H1 (cell line): ENCODE data around the gene CLEC14A. TPM values are rescaled to one million over a fixed set of nuclear protein-coding genes. Genes with fewer than 3 reads are reported as not detected.

Experiments used
- CTCF ChIA-PET: fragments of 300-600 bp; sonication (Branson Sonifier 250); formaldehyde crosslinking; loops from one replicate; lab custom pipeline; 2021; ENCODE audit not compliant: partially characterized antibody; lab: Charles Lee
- POLR2A ChIA-PET: fragments of 300-600 bp; sonication (Branson Sonifier 250); formaldehyde crosslinking; loops from one replicate; lab custom pipeline; 2021; ENCODE audit warnings: inconsistent platforms; ENCODE audit not compliant: partially characterized antibody; lab: Charles Lee
- DNase-seq, 2 experiments: peaks; one replicate each; pipeline versions ENCODE4 v3.0.0 to v3.0.0-alpha.2; 2010 to 2022; ENCODE audit warnings: low spot score in 2 of 2, low read depth in 1 of 2, mixed read lengths in 1 of 2
- FAIRE-seq: peaks from 2 replicates; lab custom pipeline; 2011; peaks lifted over from hg19 to GRCh38; lab: Jason Lieb, UNC
- H2AFZ ChIP-seq: 2 replicates; pipeline ENCODE4 v1.8.1; 2012; ENCODE audit warnings: low read length, inconsistent platforms
- H2AK5ac ChIP-seq: 2 replicates; pipeline ENCODE4 v1.6.1; 2013; ENCODE audit warnings: low read depth, low read length
- H2BK120ac ChIP-seq: replicated peaks from 2 replicates; pipeline ENCODE3; 2013; ENCODE audit warnings: low read depth, low read length, inconsistent platforms
- H2BK12ac ChIP-seq: 2 replicates; pipeline ENCODE4 v1.6.1; 2013; ENCODE audit warnings: low read depth, low read length
- H2BK15ac ChIP-seq: 2 replicates; pipeline ENCODE4 v1.6.1; 2013; ENCODE audit warnings: low read length
- H2BK20ac ChIP-seq: 2 replicates; pipeline ENCODE4 v1.6.1; 2013; ENCODE audit warnings: low read length
- H2BK5ac ChIP-seq: 2 replicates; pipeline ENCODE4 v1.6.1; 2013; ENCODE audit warnings: low read depth, low read length
- H3K14ac ChIP-seq: 2 replicates; pipeline ENCODE4 v1.6.1; 2013; ENCODE audit warnings: inconsistent platforms; ENCODE audit not compliant: insufficient read length
- H3K18ac ChIP-seq: 2 replicates; pipeline ENCODE4 v1.6.1; 2013; ENCODE audit warnings: low read length; ENCODE audit errors: extremely low read depth
- H3K23ac ChIP-seq: 2 replicates; pipeline ENCODE4 v1.6.1; 2013; ENCODE audit warnings: inconsistent platforms; ENCODE audit not compliant: insufficient read length
- H3K23me2 ChIP-seq: 2 replicates; pipeline ENCODE4 v1.6.1; 2013; ENCODE audit warnings: low read depth, low read length
- H3K27ac ChIP-seq: 2 replicates; pipeline ENCODE4 v1.6.1; 2011; ENCODE audit warnings: low read depth, low read length, inconsistent platforms
- H3K27me3 ChIP-seq, 4 experiments: replicated peaks in 1 of 4; 1 replicate in 1 of 4; 2 replicates in 3 of 4; pipeline versions ENCODE4 v1.6.1 to v1.8.1; 2011 to 2013; ENCODE audit warnings: low read length in 3 of 4, mild to moderate bottlenecking in 3 of 4, inconsistent platforms in 2 of 4, mixed read lengths in 2 of 4, moderate library complexity in 1 of 4; ENCODE audit not compliant: control insufficient read depth in 3 of 4, insufficient read depth in 3 of 4; ENCODE audit errors: extremely low read depth in 1 of 4
- H3K36me3 ChIP-seq, 4 experiments: 2 replicates each; pipeline versions ENCODE4 v1.6.1 to v1.8.1; 2011 to 2013; ENCODE audit warnings: mild to moderate bottlenecking in 4 of 4, low read length in 3 of 4, moderate library complexity in 2 of 4, control low read depth in 1 of 4, inconsistent platforms in 1 of 4; ENCODE audit not compliant: insufficient read depth in 4 of 4, control insufficient read depth in 2 of 4
- H3K4ac ChIP-seq: replicated peaks from 2 replicates; pipeline ENCODE3; 2013; ENCODE audit warnings: low read length, low read depth, mixed read lengths, inconsistent platforms; ENCODE audit not compliant: insufficient read length
- H3K4me1 ChIP-seq, 4 experiments: replicated peaks in 1 of 4; 1 replicate in 1 of 4; 2 replicates in 3 of 4; pipeline versions ENCODE4 v1.6.1 to v1.8.1; 2011 to 2013; ENCODE audit warnings: low read length in 3 of 4, inconsistent platforms in 2 of 4, mixed read lengths in 1 of 4; ENCODE audit not compliant: insufficient read depth in 4 of 4, control insufficient read depth in 3 of 4
- H3K4me2 ChIP-seq, 2 experiments: 2 replicates each; pipeline versions ENCODE4 v1.6.1 to v1.8.1; 2011 to 2013; ENCODE audit warnings: low read depth in 2 of 2, low read length in 2 of 2, control low read depth in 1 of 2, inconsistent platforms in 1 of 2, mild to moderate bottlenecking in 1 of 2; ENCODE audit not compliant: insufficient read depth in 1 of 2
- H3K4me3 ChIP-seq, 4 experiments: fragments of 200-600, 300-600 bp in 1 of 4; sonication (generic), shearing (Covaris generic), sonication (Bioruptor Twin) in 1 of 4; 2 replicates each; pipeline versions ENCODE4 v1.5.1 to v1.8.1; 2011 to 2016; ENCODE audit warnings: low read length in 4 of 4, low read depth in 3 of 4, control low read depth in 2 of 4, inconsistent platforms in 2 of 4, mild to moderate bottlenecking in 2 of 4, mixed read lengths in 1 of 4, moderate library complexity in 1 of 4; ENCODE audit not compliant: insufficient read depth in 2 of 4; ENCODE audit errors: extremely low read depth in 1 of 4
- H3K56ac ChIP-seq: replicated peaks from 2 replicates; pipeline ENCODE3; 2013; ENCODE audit warnings: low read depth, mild to moderate bottlenecking, mixed read lengths, low read length, inconsistent platforms; ENCODE audit not compliant: insufficient read length
- H3K79me1 ChIP-seq: 2 replicates; pipeline ENCODE4 v1.6.1; 2013; ENCODE audit warnings: low read depth, low read length, control low read depth
- H3K79me2 ChIP-seq, 2 experiments: 2 replicates each; pipeline versions ENCODE4 v1.6.1 to v1.8.1; 2012 to 2013; ENCODE audit warnings: low read length in 2 of 2, mild to moderate bottlenecking in 2 of 2, inconsistent platforms in 1 of 2; ENCODE audit not compliant: insufficient read depth in 2 of 2, control insufficient read depth in 1 of 2
- H3K9ac ChIP-seq, 4 experiments: replicated peaks in 1 of 4; 1 replicate in 1 of 4; 2 replicates in 3 of 4; pipeline versions ENCODE4 v1.6.1 to v1.8.1; 2011 to 2013; ENCODE audit warnings: low read depth in 3 of 4, low read length in 3 of 4, control low read depth in 2 of 4, mild to moderate bottlenecking in 2 of 4, moderate library complexity in 2 of 4, inconsistent platforms in 1 of 4; ENCODE audit errors: extremely low read depth in 1 of 4
- H3K9me3 ChIP-seq, 2 experiments: 2 replicates each; pipeline versions ENCODE4 v1.6.1 to v1.8.1; 2012 to 2013; ENCODE audit warnings: mild to moderate bottlenecking in 2 of 2, moderate library complexity in 2 of 2, control low read depth in 1 of 2, inconsistent platforms in 1 of 2, low read depth in 1 of 2, low read length in 1 of 2, mixed read lengths in 1 of 2; ENCODE audit not compliant: insufficient read depth in 2 of 2
- H4K20me1 ChIP-seq, 2 experiments: replicated peaks in 1 of 2; 2 replicates each; pipeline versions ENCODE3 to v1.8.1; 2011 to 2013; ENCODE audit warnings: inconsistent platforms in 2 of 2, low read length in 2 of 2, mild to moderate bottlenecking in 1 of 2; ENCODE audit not compliant: insufficient read depth in 2 of 2, control insufficient read depth in 1 of 2
- H4K5ac ChIP-seq: 2 replicates; pipeline ENCODE4 v1.6.1; 2013; ENCODE audit warnings: low read length, low read depth, mixed read lengths, inconsistent platforms; ENCODE audit not compliant: insufficient read length
- H4K8ac ChIP-seq: 2 replicates; pipeline ENCODE4 v1.8.0; 2013; ENCODE audit warnings: mild to moderate bottlenecking, moderate library complexity, low read length, inconsistent platforms; ENCODE audit not compliant: insufficient read depth; ENCODE audit errors: extremely low read depth
- H4K91ac ChIP-seq: replicated peaks from 2 replicates; pipeline ENCODE3; 2013; ENCODE audit warnings: low read length, mixed read lengths, inconsistent platforms; ENCODE audit not compliant: insufficient read length
- EGR1 ChIP-seq: IDR thresholded peaks from 2 replicates; pipeline ENCODE4 v1.6.1; 2011; ENCODE audit warnings: low read depth, low read length, borderline replicate concordance
- HDAC2 ChIP-seq, 2 experiments: fragments of 300-600 bp in 1 of 2; sonication (generic) in 1 of 2; IDR thresholded peaks; 2 replicates each; pipeline ENCODE4 v1.6.1; 2011 to 2012; ENCODE audit warnings: low read depth in 2 of 2, low read length in 2 of 2, mild to moderate bottlenecking in 2 of 2, moderate library complexity in 2 of 2, borderline replicate concordance in 1 of 2, inconsistent platforms in 1 of 2
- KDM1A ChIP-seq: fragments of 200-600, 300-600 bp; sonication (generic); IDR thresholded peaks from 2 replicates; pipeline ENCODE4 v1.7.1; 2016; ENCODE audit warnings: mild to moderate bottlenecking, low read length, borderline replicate concordance
- KDM5A ChIP-seq: fragments of 200-600 bp; IDR thresholded peaks from 2 replicates; pipeline ENCODE4 v1.7.1; 2012; ENCODE audit warnings: mild to moderate bottlenecking, low read length, inconsistent platforms, mixed read lengths
- NRF1 ChIP-seq: IDR thresholded peaks from 2 replicates; pipeline ENCODE4 v1.6.1; 2011; ENCODE audit warnings: mild to moderate bottlenecking, low read depth, low read length, improper control_type of control experiment
- PHF8 ChIP-seq: fragments of 200-600 bp; sonication (generic); conservative IDR thresholded peaks from 2 replicates; pipeline ENCODE4 v1.7.1; 2012; ENCODE audit warnings: low read depth, mild to moderate bottlenecking, inconsistent platforms, low read length, moderate library complexity
- POLR2A ChIP-seq, 2 experiments: IDR thresholded peaks; 1 replicate in 1 of 2; 2 replicates in 1 of 2; pipeline ENCODE4 v1.6.1; 2011; ENCODE audit warnings: low read depth in 2 of 2, low read length in 2 of 2, mild to moderate bottlenecking in 2 of 2; ENCODE audit errors: control extremely low read depth in 1 of 2
- POLR2AphosphoS5 ChIP-seq: IDR thresholded peaks from 2 replicates; pipeline ENCODE4 v1.6.1; 2011; ENCODE audit warnings: low read depth, low read length
- SIN3A ChIP-seq, 2 experiments: IDR thresholded peaks in 1 of 2; conservative IDR thresholded peaks in 1 of 2; 2 replicates each; pipeline ENCODE4 v1.6.1; 2011 to 2012; ENCODE audit warnings: low read length in 2 of 2, improper control_type of control experiment in 1 of 2, low read depth in 1 of 2, mild to moderate bottlenecking in 1 of 2
- SP1 ChIP-seq: IDR thresholded peaks from 2 replicates; pipeline ENCODE4 v1.6.1; 2011; ENCODE audit warnings: low read depth, low read length
- WGBS, 2 experiments: shearing (Covaris generic) in 1 of 2; methylation state at CpG; one replicate each; pipeline versions ENCODE4 v1.1.6 to v1.1.7; 2013 to 2015; ENCODE audit warnings: low lambda C conversion rate in 2 of 2, mixed read lengths in 2 of 2, inconsistent platforms in 1 of 2, low coverage in 1 of 2, missing lambda C conversion rate in 1 of 2; ENCODE audit not compliant: insufficient replicate concordance in 2 of 2, insufficient coverage in 1 of 2, insufficient read length in 1 of 2; ENCODE audit errors: extremely low coverage in 1 of 2, missing lambda C conversion rate in 1 of 2; 5-methylcytosine and 5-hydroxymethylcytosine counted together
- polyA plus RNA-seq, 7 experiments: library from polyadenylated mRNA; depleted of rRNA in 3 of 7; stranded (reverse) in 5 of 7; unstranded in 2 of 7; fragments of >200 nt in 5 of 7; fragments of 200-250 nt in 2 of 7; gene quantifications; 1 replicate in 5 of 7; 2 replicates in 1 of 7; 4 replicates in 1 of 7; pipeline versions ENCODE4 v1.2.1 to v1.2.3, GENCODE V29; 2011 to 2013; ENCODE audit warnings: missing spikeins in 2 of 7, mixed read lengths in 2 of 7
- total RNA-seq: library from RNA; stranded (reverse); fragmentation: NEBNext Ultra II Directional; extraction: Animal tissue kit (Norgen Biotek cat#: 25700); gene quantifications from 2 replicates; pipeline ENCODE4 v1.2.1, GENCODE V29; 2021

The CLEC14A gene
- total and polyA plus RNA-seq, 2 of the 8 experiments (the other 6 are each of a cell fraction or from before 2014, with no cell fraction given) = 0.09 to 0.13 TPM

DNA sequence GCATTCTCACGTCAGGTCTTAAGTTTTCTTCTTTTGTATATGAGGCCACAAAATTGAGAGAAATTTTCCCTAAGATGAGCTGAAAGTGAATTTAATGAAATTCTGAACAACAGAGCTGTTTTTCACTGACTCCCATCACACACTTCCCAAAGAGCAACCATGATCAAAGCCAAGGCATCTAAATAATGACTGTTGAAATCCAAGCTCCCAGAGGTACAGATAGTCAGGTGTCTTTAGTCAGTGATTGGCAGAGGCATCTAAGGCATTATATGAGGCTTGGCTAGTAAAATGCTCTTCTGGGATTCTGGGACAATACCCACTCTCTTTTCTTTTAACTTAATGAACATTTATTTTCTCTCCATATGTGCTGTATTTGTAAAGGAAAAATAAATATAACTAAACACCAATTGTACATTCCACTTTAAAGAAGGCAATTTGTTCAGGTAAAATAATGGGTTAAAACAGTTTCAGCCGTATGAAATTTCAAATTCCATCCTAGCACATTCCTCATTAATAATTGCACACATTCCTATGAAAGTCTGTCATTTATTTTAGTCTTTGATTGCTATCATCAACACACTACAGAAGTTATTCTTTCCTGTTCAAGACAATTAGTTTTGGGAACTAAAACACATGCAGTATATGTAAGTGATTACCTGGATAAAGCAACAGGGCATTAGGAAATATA lies 49.1 kb downstream of the CLEC14A start:
- FAIRE-seq (no peak), DNase-seq (no peak)
- no peak overlapping the region for H2BK120ac ChIP-seq
- no peak overlapping the region for H3K14ac ChIP-seq
- H3K18ac ChIP-seq = no peak overlapping the region
- no peak overlapping the region for H3K56ac ChIP-seq
- H2BK15ac ChIP-seq = no peak overlapping the region
- WGBS, 2 experiments = 89% methylated on average over 2 of the region's 2 CpGs; no CpG with 5 or more reads in 1 of the 2 experiments
- no peaks in the 10 kb centered on the region for H3K79me2 ChIP-seq
- no peak overlapping the region for H4K91ac ChIP-seq
- H2BK12ac ChIP-seq = no peak overlapping the region
- ChIA-PET POLR2A (interaction anchor here (0.7 to 8.9 kb wide), 15 partner anchors 7 to 392 kb away, joined by 3 to 70 read pairs (median 5); partner anchors contain the start of gene CLEC14A), CTCF (interaction anchor here (1.0 kb wide), 1 partner anchor 13 kb away, joined by 3 read pairs; no protein-coding TSS in a partner anchor)
- no peak overlapping the region for H3K9ac ChIP-seq
- no peak overlapping the region; a peak in 1 of 4 replicates for H3K4me2 ChIP-seq
- no peak overlapping the region for H2AK5ac ChIP-seq
- H3K23ac ChIP-seq = no peak overlapping the region
- H2AFZ ChIP-seq = no peak overlapping the region
- no peak overlapping the region for H3K4ac ChIP-seq
- no peak for TF ChIP-seq PHF8
- no peak for TF ChIP-seq NRF1
- TF ChIP-seq SP1 = no peak
- TF ChIP-seq KDM5A = no peak
- TF ChIP-seq SIN3A (conservative IDR thresholded peaks at IDR 0.05 in 1 of 2, IDR thresholded peaks at IDR 0.05 in 1 of 2; ENCODE audit: low read depth in 1 of 2, low read length in 2 of 2) = no peak
- no peak for TF ChIP-seq EGR1
- peak in 1 of 2 experiments; percentile 43; a peak in 1 of 3 replicates for TF ChIP-seq POLR2A (IDR thresholded peaks at IDR 0.05; ENCODE audit: control extremely low read depth in 1 of 2, low read depth in 2 of 2, low read length in 2 of 2)
- no peak for TF ChIP-seq HDAC2 (IDR thresholded peaks at IDR 0.05; ENCODE audit: borderline replicate concordance in 1 of 2, low read depth in 2 of 2, low read length in 2 of 2)
- no peak for TF ChIP-seq KDM1A
- TF ChIP-seq POLR2AphosphoS5 = peak; percentile 62; the same call in 1 of the 2 replicates
- H2BK20ac ChIP-seq = no peak overlapping the region
- no peaks in the 10 kb centered on the region for H3K79me1 ChIP-seq
- H4K20me1 ChIP-seq = peaks cover 8 to 12% of the 10 kb centered on the region in 2 experiments
- peaks cover 51 to 63% (median 59%) of the 10 kb centered on the region in 4 experiments for H3K27me3 ChIP-seq
- no peak overlapping the region for H3K27ac ChIP-seq
- H3K4me1 ChIP-seq = peaks cover 3 to 20% (median 12%) of the 10 kb centered on the region in 4 experiments
- H4K8ac ChIP-seq = no peak overlapping the region
- H2BK5ac ChIP-seq = no peak overlapping the region
- H3K36me3 ChIP-seq = peaks cover 0 to 5% (median 0%) of the 10 kb centered on the region in 4 experiments; a peak in 1 of 8 replicates
- H3K9me3 ChIP-seq = peaks cover 4 to 10% of the 10 kb centered on the region in 2 experiments; a peak in 2 of 4 replicates
- H4K5ac ChIP-seq = no peak overlapping the region
- no peak overlapping the region for H3K4me3 ChIP-seq
- peaks cover 12% of the 10 kb centered on the region for H3K23me2 ChIP-seq
